ENCODE measurements around the gene ANKRD28. TPM values are rescaled to one million over a fixed set of nuclear protein-coding genes. Genes with fewer than 3 reads are reported as not detected.
"Not testable (repeated sequence)": the region's sequence is repeated elsewhere in the genome, so short reads cannot be mapped to it uniquely, and the experiment has no call there.

ANKRD28 gene
- total and polyA plus RNA-seq, 7 experiments from 2014 or later, result 8.7 to 70.4 (median 28.5) TPM

- H3K4me1 ChIP-seq (ENCODE audit: control insufficient read depth in 2 of 2, insufficient read depth in 2 of 2, low read length in 2 of 2), result peaks cover 16 to 18% of the 10 kb centered on the region in 2 donors
- intact Hi-C loops (cut with micrococcal nuclease), result no loop called here
- H3K4me3 ChIP-seq (ENCODE audit: low read length), result no peak overlapping the region
- Mint-ChIP-seq H3K4me1 (peaks cover 19 to 53% (median 45%) of the 10 kb centered on the region in 7 donors), H3K27me3 (no peaks in the 10 kb centered on the region), H3K9me3 (peaks cover 0 to 3% (median 0%) of the 10 kb centered on the region in 11 donors), H3K4me3 (no peak overlapping the region), H3K27ac (no peak overlapping the region), H3K36me3 (peaks cover 0 to 15% (median 8%) of the 10 kb centered on the region in 5 donors)
- no peaks in the 10 kb centered on the region for H3K9me3 ChIP-seq (ENCODE audit: control insufficient read depth in 2 of 3, low read length in 3 of 3)
- no peaks in the 10 kb centered on the region for H3K36me3 ChIP-seq (ENCODE audit: control insufficient read depth in 2 of 3, insufficient read depth in 3 of 3, low read length in 3 of 3)
- CTCF ChIA-PET, result interaction anchor here (0.6 to 1.8 kb wide), 4 partner anchors 18 to 1599 kb away, joined by 3 to 4 read pairs (median 4); no protein-coding TSS in a partner anchor
- ATAC-seq (no peak), DNase-seq (no peak)
- POLR2A ChIA-PET, result no interaction called here
- no peaks in the 10 kb centered on the region for H3K27me3 ChIP-seq (ENCODE audit: control insufficient read depth in 2 of 2, insufficient read depth in 2 of 2, low read length in 2 of 2)
- H3K27ac ChIP-seq (ENCODE audit: low read depth, low read length), result no peak overlapping the region
Measured at GRCh38 chr3:15628967-15629366, 168.8 kb downstream of the ANKRD28 start.

- Mint-ChIP-seq H3K36me3 (peaks cover 21 to 46% (median 45%) of the 10 kb centered on the region in 5 donors), H3K4me1 (peaks cover 18 to 50% (median 41%) of the 10 kb centered on the region in 7 donors), H3K9me3 (peaks cover 9 to 51% (median 29%) of the 10 kb centered on the region in 11 donors), H3K27ac (peak overlapping the region; percentile 44 to 90 (median 84)), H3K4me3 (peak overlapping the region; percentile 29 to 89 (median 76)), H3K27me3 (no peaks in the 10 kb centered on the region)
- Histone ChIP-seq H3K27me3 (ENCODE audit: control insufficient read depth in 2 of 2, insufficient read depth in 2 of 2, low read length in 2 of 2) (no peaks in the 10 kb centered on the region), H3K4me3 (ENCODE audit: low read length) (peak overlapping the region; percentile 58), H3K9me3 (ENCODE audit: control insufficient read depth in 2 of 3, low read length in 3 of 3) (peaks cover 0 to 13% (median 0%) of the 10 kb centered on the region in 3 experiments), H3K27ac (ENCODE audit: low read depth, low read length) (peak overlapping the region; percentile 59), H3K4me1 (ENCODE audit: control insufficient read depth in 2 of 2, insufficient read depth in 2 of 2, low read length in 2 of 2) (peaks cover 16 to 23% of the 10 kb centered on the region in 2 donors), H3K36me3 (ENCODE audit: control insufficient read depth in 2 of 3, insufficient read depth in 3 of 3, low read length in 3 of 3) (peaks cover 0 to 4% (median 0%) of the 10 kb centered on the region in 3 experiments)
- ChIA-PET POLR2A (interaction anchor here (1.1 to 1.3 kb wide), 2 partner anchors 22 to 24 kb away, joined by 3 read pairs; partner anchors contain the start of genes BTD and HACL1), CTCF (no interaction called here)
- intact Hi-C loops (cut with micrococcal nuclease), result loop anchor here in 1 of 2 donors (1.0 kb wide), 1 partner anchor 22 kb away; the partner anchor contains the start of genes BTD and HACL1
- ATAC-seq (peak; percentile 79), DNase-seq (peak in 5 of 9 donors; percentile 10 to 38 (median 32))
Measured at GRCh38 chr3:15623535-15624440, 174.0 kb downstream of the ANKRD28 start.

GRCh38 chr3:15619659-15620464, 177.9 kb downstream of the ANKRD28 start:
- H3K27me3 Mint-ChIP-seq; CTCF ChIA-PET; H3K27ac ChIP-seq (ENCODE audit: low read depth, low read length); intact Hi-C loops (cut with micrococcal nuclease); DNase-seq; POLR2A ChIA-PET; H3K27me3 ChIP-seq (ENCODE audit: control insufficient read depth in 2 of 2, insufficient read depth in 2 of 2, low read length in 2 of 2); H3K4me3 ChIP-seq (ENCODE audit: low read length); H3K27ac Mint-ChIP-seq; ATAC-seq; H3K36me3 ChIP-seq (ENCODE audit: control insufficient read depth in 2 of 3, insufficient read depth in 3 of 3, low read length in 3 of 3): not testable (repeated sequence)
- H3K36me3 Mint-ChIP-seq, result peaks cover 21 to 56% (median 45%) of the 10 kb centered on the region in 5 donors
- H3K4me1 Mint-ChIP-seq, result peaks cover 12 to 41% (median 29%) of the 10 kb centered on the region in 7 donors
- peak overlapping the region in 1 of 10 donors; percentile 5 for H3K4me3 Mint-ChIP-seq
- peaks cover 9 to 52% (median 30%) of the 10 kb centered on the region in 11 donors for H3K9me3 Mint-ChIP-seq
- Histone ChIP-seq H3K9me3 (ENCODE audit: control insufficient read depth in 2 of 3, low read length in 3 of 3) (peaks cover 0 to 13% (median 0%) of the 10 kb centered on the region in 3 experiments), H3K4me1 (ENCODE audit: control insufficient read depth in 2 of 2, insufficient read depth in 2 of 2, low read length in 2 of 2) (peaks cover 15 to 18% of the 10 kb centered on the region in 2 donors)

Small RNA genes lying within 50 kb of the gene (microRNA-seq; reads per million reads assigned to microRNA genes)
- not detected for gene MIR3134 (ENCODE audit: borderline microRNAs expressed)

Other genes with a start within 250 kb of the ANKRD28 start
- gene HACL1, start 196.4 kb downstream of the ANKRD28 start, total RNA-seq, result 10 to 100 TPM; 18.7 to 41.4 (median 35.4) TPM
- gene HACL1, start 196.4 kb downstream of the ANKRD28 start, polyA plus RNA-seq, result 10 to 100 TPM; 40.1 to 40.9 TPM
- 10 to 100 TPM in 4 of 5 experiments, 1 to 10 TPM in 1; 6.8 to 23.3 (median 15.5) TPM for gene BTD, start 196.2 kb downstream of the ANKRD28 start, total RNA-seq
- gene BTD, start 196.2 kb downstream of the ANKRD28 start, polyA plus RNA-seq, result 10 to 100 TPM; 17.0 to 18.8 TPM

All from naive thymus-derived CD4-positive, alpha-beta T cell (primary cell).